HCT116 (cell line): Measurements from ENCODE around the gene TBC1D1. TPM values are rescaled to one million over a fixed set of nuclear protein-coding genes. Genes with fewer than 3 reads are reported as not detected.

Source experiments
- ATAC-seq: fragments of 200-7000 bp; cut with Tn5 transposase; 2 replicates; pipeline ENCODE4 v1.9.1; 2020; ENCODE audit warnings: mild to moderate bottlenecking, moderate library complexity
- BruUV-seq: library from RNA; stranded (reverse); fragments of 400-500 nt; replicated peaks from 2 replicates; lab custom pipeline; 2021; lab: Mats Ljungman, UMichigan
- CTCF ChIA-PET: fragments of 300-600 bp; sonication (Branson Sonifier 250); formaldehyde crosslinking; loops from one replicate; lab custom pipeline; 2021; ENCODE audit warnings: antibody characterized with exemption; lab: Charles Lee
- POLR2A ChIA-PET: fragments of 300-600, 350-600 bp; sonication (Branson Sonifier 250); formaldehyde crosslinking; loops from one replicate; lab custom pipeline; 2021; ENCODE audit warnings: antibody characterized with exemption; lab: Charles Lee
- RAD21 ChIA-PET, 2 experiments: fragments of 300-600 bp; sonication (Branson Sonifier 250); formaldehyde crosslinking; loops; one replicate each; lab custom pipeline; 2023; ENCODE audit warnings: low total read pairs in 2 of 2; ENCODE audit not compliant: uncharacterized antibody in 2 of 2, unreplicated experiment in 2 of 2, low non-redundant PET in 1 of 2; lab: Charles Lee
- DNase-seq: peaks from one replicate; pipeline ENCODE4 v3.0.0-alpha.2; 2010; ENCODE audit warnings: low read depth, low spot score
- H2AFZ ChIP-seq: fragments of 200-600 bp; shearing (Covaris generic), sonication (generic); 2 replicates; pipeline ENCODE4 v1.6.1; 2017; ENCODE audit warnings: low read depth, mixed run types, mixed read lengths, antibody characterized with exemption, low read length; ENCODE audit not compliant: poor library complexity, severe bottlenecking
- H3K27ac ChIP-seq: 2 replicates; pipeline ENCODE4 v1.5.1; 2012; ENCODE audit warnings: low read depth, low read length
- H3K27me3 ChIP-seq: fragments of 200-600 bp; sonication (generic); 2 replicates; pipeline ENCODE4 v1.6.1; 2016; ENCODE audit warnings: mixed run types, low read length, mixed read lengths; ENCODE audit not compliant: insufficient read depth
- H3K36me3 ChIP-seq, 2 experiments: fragments of 200-500 bp in 1 of 2; fragments of 200-600 bp in 1 of 2; sonication (Bioruptor generic) in 1 of 2; sonication (generic) in 1 of 2; 2 replicates each; pipeline versions ENCODE4 v1.5.1 to v1.6.1; 2014 to 2016; ENCODE audit warnings: low read length in 2 of 2, inconsistent platforms in 1 of 2, mixed read lengths in 1 of 2, mixed run types in 1 of 2; ENCODE audit not compliant: insufficient read depth in 2 of 2, control insufficient read depth in 1 of 2
- H3K4me1 ChIP-seq, 2 experiments: fragments of 200-600 bp in 1 of 2; sonication (generic) in 1 of 2; 2 replicates each; pipeline versions ENCODE4 v1.5.1 to v1.6.1; 2012 to 2017; ENCODE audit warnings: low read length in 2 of 2, inconsistent platforms in 1 of 2, mild to moderate bottlenecking in 1 of 2, mixed read lengths in 1 of 2, mixed run types in 1 of 2, moderate library complexity in 1 of 2; ENCODE audit not compliant: insufficient read depth in 2 of 2, control insufficient read depth in 1 of 2
- H3K4me2 ChIP-seq: fragments of 200-600 bp; sonication (generic); 2 replicates; pipeline ENCODE4 v1.6.1; 2017; ENCODE audit warnings: mixed run types, low read length, mixed read lengths
- H3K4me3 ChIP-seq, 2 experiments: fragments of 200-600 bp in 1 of 2; sonication (generic) in 1 of 2; replicated peaks in 1 of 2; 2 replicates each; pipeline ENCODE4 v1.5.1; 2011 to 2016; ENCODE audit warnings: low read length in 2 of 2, control low read depth in 1 of 2, low read depth in 1 of 2, mild to moderate bottlenecking in 1 of 2, mixed read lengths in 1 of 2, mixed run types in 1 of 2
- H3K79me2 ChIP-seq: fragments of 200-600 bp; sonication (generic); 2 replicates; pipeline ENCODE4 v1.6.1; 2017; ENCODE audit warnings: mild to moderate bottlenecking, mixed run types, low read length, moderate library complexity, mixed read lengths; ENCODE audit not compliant: insufficient read depth
- H3K9ac ChIP-seq: fragments of 200-600 bp; sonication (generic); 2 replicates; pipeline ENCODE4 v1.6.1; 2016; ENCODE audit warnings: low read length, mixed read lengths
- H3K9me2 ChIP-seq: fragments of 200-600 bp; sonication (generic), shearing (Covaris generic); 2 replicates; pipeline ENCODE4 v1.6.1; 2017; ENCODE audit warnings: mixed run types, mild to moderate bottlenecking, moderate library complexity; ENCODE audit not compliant: insufficient read depth
- H3K9me3 ChIP-seq, 2 experiments: fragments of 200-500 bp in 1 of 2; fragments of 200-600 bp in 1 of 2; sonication (Bioruptor generic) in 1 of 2; sonication (generic) in 1 of 2; 2 replicates each; pipeline ENCODE4 v1.6.1; 2014 to 2017; ENCODE audit warnings: low read length in 2 of 2, mixed read lengths in 2 of 2, inconsistent platforms in 1 of 2, low read depth in 1 of 2, mild to moderate bottlenecking in 1 of 2, mixed run types in 1 of 2, moderate library complexity in 1 of 2; ENCODE audit not compliant: control insufficient read depth in 1 of 2, insufficient read depth in 1 of 2
- H4K20me1 ChIP-seq: fragments of 200-600 bp; sonication (generic), shearing (Covaris generic); 2 replicates; pipeline ENCODE4 v1.6.1; 2017; ENCODE audit warnings: mixed run types, mild to moderate bottlenecking, moderate library complexity; ENCODE audit not compliant: insufficient read depth
- CTCF ChIP-seq, 3 experiments: fragments of 200-600 bp in 1 of 3; sonication (generic) in 1 of 3; IDR thresholded peaks in 2 of 3; conservative IDR thresholded peaks in 1 of 3; 2 replicates each; pipeline ENCODE4 v1.5.1; 2012 to 2017; ENCODE audit warnings: low read depth in 2 of 3, low read length in 2 of 3, antibody characterized with exemption in 1 of 3, borderline replicate concordance in 1 of 3, control low read depth in 1 of 3, mild to moderate bottlenecking in 1 of 3, mixed read lengths in 1 of 3, mixed run types in 1 of 3, moderate library complexity in 1 of 3; ENCODE audit not compliant: insufficient read depth in 1 of 3
- EGR1 ChIP-seq: IDR thresholded peaks from 2 replicates; pipeline ENCODE4 v1.6.1; 2012; ENCODE audit warnings: low read depth
- ELF1 ChIP-seq: IDR thresholded peaks from 2 replicates; pipeline ENCODE4 v1.6.1; 2012; ENCODE audit warnings: low read depth, borderline replicate concordance
- EZH2phosphoT487 ChIP-seq: fragments of 200-600 bp; IDR thresholded peaks from 2 replicates; pipeline ENCODE4 v1.6.1; 2018; ENCODE audit warnings: antibody characterized with exemption, borderline replicate concordance
- POLR2AphosphoS5 ChIP-seq: IDR thresholded peaks from 2 replicates; pipeline ENCODE4 v1.6.1; 2011; ENCODE audit warnings: mild to moderate bottlenecking, low read depth, low read length, moderate library complexity
- REST ChIP-seq: IDR thresholded peaks from 2 replicates; pipeline ENCODE4 v1.6.1; 2012; ENCODE audit warnings: low read depth
- SIN3A ChIP-seq: IDR thresholded peaks from 2 replicates; pipeline ENCODE4 v1.6.1; 2012; ENCODE audit warnings: low read depth
- SP1 ChIP-seq: IDR thresholded peaks from 2 replicates; pipeline ENCODE4 v1.6.1; 2012; ENCODE audit warnings: low read depth
- YY1 ChIP-seq: IDR thresholded peaks from 2 replicates; pipeline ENCODE4 v1.6.1; 2011; ENCODE audit warnings: low read length, low read depth, moderate library complexity, mild to moderate bottlenecking; ENCODE audit not compliant: insufficient replicate concordance; ENCODE audit errors: extremely low read depth
- intact Hi-C: fragments of 100-400 bp; cut with micrococcal nuclease; formaldehyde crosslinking; loops from 2 replicates; pipeline ENCODE4 v1.10.0; 2022
- total RNA-seq: library from RNA; stranded (reverse); gene quantifications from one replicate; pipeline ENCODE4 v1.2.1, GENCODE V29; 2021; ENCODE audit not compliant: unreplicated experiment

Gene TBC1D1
- total RNA-seq, 1 experiment from 2014 or later = 82.7 TPM

GRCh38 chr4:38065900-38066299 lies 175.0 kb downstream of the TBC1D1 start:
- Histone ChIP-seq H3K4me2 (no peak overlapping the region), H3K9ac (no peak overlapping the region), H4K20me1 (no peaks in the 10 kb centered on the region), H2AFZ (no peak overlapping the region), H3K27ac (no peak overlapping the region), H3K9me2 (no peaks in the 10 kb centered on the region), H3K4me1 (peaks cover 6 to 12% of the 10 kb centered on the region in 2 experiments; a peak in 2 of 4 replicates), H3K36me3 (no peaks in the 10 kb centered on the region), H3K27me3 (no peaks in the 10 kb centered on the region), H3K79me2 (no peaks in the 10 kb centered on the region), H3K9me3 (no peaks in the 10 kb centered on the region), H3K4me3 (no peak overlapping the region)
- TF ChIP-seq REST (no peak), ELF1 (no peak), SP1 (no peak), EGR1 (no peak), YY1 (no peak), POLR2AphosphoS5 (no peak)
- ChIA-PET RAD21 (no interaction called here), POLR2A (no interaction called here), CTCF (no interaction called here)
- DNase-seq = no peak
- intact Hi-C loops = no loop called here
- ATAC-seq = no peak
- no TSS peak for BruUV-seq

GRCh38 chr4:38067499-38067898 lies 176.6 kb downstream of the TBC1D1 start:
- ChIA-PET CTCF (no interaction called here), RAD21 (no interaction called here), POLR2A (no interaction called here)
- ATAC-seq (no peak), DNase-seq (no peak)
- no peaks in the 10 kb centered on the region for H4K20me1 ChIP-seq
- TF ChIP-seq EZH2phosphoT487 = no peak
- TF ChIP-seq CTCF (IDR thresholded peaks at IDR 0.05 in 2 of 3, conservative IDR thresholded peaks at IDR 0.05 in 1 of 3; ENCODE audit: borderline replicate concordance in 1 of 3, insufficient read depth in 1 of 3, low read depth in 2 of 3, low read length in 2 of 3) = no peak
- TF ChIP-seq SIN3A = no peak
- no peak overlapping the region for H3K4me2 ChIP-seq
- no peak overlapping the region for H2AFZ ChIP-seq
- H3K36me3 ChIP-seq = no peaks in the 10 kb centered on the region
- no peaks in the 10 kb centered on the region for H3K27me3 ChIP-seq
- no peak overlapping the region for H3K4me3 ChIP-seq
- no peak overlapping the region for H3K27ac ChIP-seq
- H3K9me3 ChIP-seq = no peaks in the 10 kb centered on the region
- no peaks in the 10 kb centered on the region for H3K79me2 ChIP-seq
- no peaks in the 10 kb centered on the region for H3K9me2 ChIP-seq
- H3K4me1 ChIP-seq = peaks cover 0 to 6% of the 10 kb centered on the region in 2 experiments; a peak in 1 of 4 replicates
- intact Hi-C loops = no loop called here
- no peak overlapping the region for H3K9ac ChIP-seq
- no TSS peak for BruUV-seq
